Muscle layer of duodenum (tissue), 2 donors: ENCODE results near the gene NFIX.
A peak's percentile ranks its signal among the peaks of the same experiment; 100 is the strongest.

Experiments
- H3K27ac ChIP-seq: one replicate; pipeline ENCODE4 v1.7.0; 2013; ENCODE audit warnings: mild to moderate bottlenecking, low read length
- H3K27me3 ChIP-seq: one replicate; pipeline ENCODE4 v1.7.0; 2013; ENCODE audit warnings: low read depth, mild to moderate bottlenecking, control low read depth, low read length
- H3K36me3 ChIP-seq, 2 donors: one replicate each; pipeline ENCODE4 v1.7.0; 2013; ENCODE audit warnings: low read length in 2 of 2, control low read depth in 1 of 2, mild to moderate bottlenecking in 1 of 2; ENCODE audit not compliant: insufficient read depth in 2 of 2, control insufficient read depth in 1 of 2
- H3K4me1 ChIP-seq, 2 donors: one replicate each; pipeline ENCODE4 v1.7.0; 2013; ENCODE audit warnings: low read length in 2 of 2, mild to moderate bottlenecking in 2 of 2, control low read depth in 1 of 2, moderate library complexity in 1 of 2; ENCODE audit not compliant: insufficient read depth in 2 of 2, control insufficient read depth in 1 of 2
- H3K4me3 ChIP-seq, 2 donors: one replicate each; pipeline ENCODE4 v1.7.0; 2013; ENCODE audit warnings: low read length in 2 of 2, low read depth in 1 of 2, mild to moderate bottlenecking in 1 of 2
- H3K9me3 ChIP-seq, 2 donors: one replicate each; pipeline ENCODE4 v1.7.0; 2013; ENCODE audit warnings: low read length in 2 of 2, control low read depth in 1 of 2, mild to moderate bottlenecking in 1 of 2; ENCODE audit not compliant: control insufficient read depth in 1 of 2
- donor health status: healthy.

NFIX gene

DNA sequence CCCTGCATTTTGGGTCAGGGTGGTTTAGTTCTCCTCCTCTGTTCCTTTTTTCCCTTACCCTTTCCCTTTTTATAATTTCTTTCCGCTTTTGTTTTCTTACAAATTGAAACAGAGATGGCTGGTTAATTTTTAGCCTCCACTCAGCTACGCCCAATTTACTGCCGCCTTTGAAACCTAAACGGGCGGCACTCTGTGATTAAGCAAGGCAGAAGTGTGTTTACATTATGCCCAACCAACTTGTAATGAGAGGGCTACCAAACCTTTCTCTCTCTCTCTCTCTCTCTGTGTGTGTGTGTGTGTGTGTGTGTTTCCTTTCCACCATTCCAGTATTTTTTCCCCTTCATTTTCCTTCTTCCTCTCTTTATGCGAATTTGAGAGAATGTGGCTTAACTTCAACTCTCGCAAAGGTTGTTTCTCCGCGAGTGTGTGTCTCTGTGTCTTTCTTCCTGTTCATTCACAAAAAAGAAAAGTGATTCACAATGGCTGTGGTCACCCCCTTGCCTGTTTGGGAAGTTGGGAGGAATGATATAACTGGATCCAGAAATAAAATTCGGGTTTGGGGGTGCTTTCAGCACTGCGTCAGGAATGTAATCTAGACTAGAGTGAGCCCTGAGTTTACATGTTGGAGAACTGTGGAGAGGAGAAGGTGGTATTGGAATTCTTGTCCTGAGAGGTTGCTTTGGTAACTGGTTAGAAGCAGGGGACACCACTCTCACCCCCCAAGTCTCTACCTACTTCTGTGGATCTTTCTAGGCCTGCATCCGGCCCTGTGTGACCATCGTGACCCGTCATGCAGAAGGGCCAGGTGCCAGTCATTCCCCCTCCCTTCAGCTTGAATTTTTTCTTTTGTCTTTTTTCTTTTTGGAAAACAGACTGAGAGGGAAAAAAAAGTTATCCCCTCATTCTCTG lies 31.4 kb downstream of the NFIX start:
- Histone ChIP-seq H3K36me3 (peaks cover 0 to 9% of the 10 kb centered on the region in 2 donors), H3K4me1 (peaks cover 33 to 76% of the 10 kb centered on the region in 2 donors), H3K27ac (peak overlapping the region; percentile 85), H3K9me3 (no peaks in the 10 kb centered on the region), H3K27me3 (no peaks in the 10 kb centered on the region), H3K4me3 (peak overlapping the region; percentile 50 to 63)

DNA sequence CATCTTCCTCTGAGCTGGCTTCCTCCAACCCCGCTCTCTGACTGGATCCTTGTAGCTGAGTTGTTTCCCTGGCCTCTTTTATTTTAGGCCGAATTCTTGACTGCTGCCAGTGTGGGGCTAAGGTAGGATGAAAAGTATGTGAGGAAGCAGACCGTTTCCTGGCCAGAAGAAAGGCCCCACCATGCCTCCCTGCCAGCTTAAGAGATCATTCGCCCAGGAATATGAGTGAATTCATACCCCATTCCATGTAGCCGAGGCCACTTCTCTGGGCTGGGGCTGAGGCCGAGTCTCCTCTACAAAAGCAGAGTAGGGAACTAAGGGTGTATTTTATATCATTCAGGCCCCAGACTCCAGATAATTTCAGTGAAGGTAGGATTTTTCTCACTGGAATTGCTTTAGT lies 32.3 kb downstream of the NFIX start:
- Histone ChIP-seq H3K36me3 (peaks cover 0 to 9% of the 10 kb centered on the region in 2 donors), H3K4me3 (no peak overlapping the region), H3K4me1 (peaks cover 31 to 77% of the 10 kb centered on the region in 2 donors), H3K27ac (no peak overlapping the region), H3K27me3 (no peaks in the 10 kb centered on the region), H3K9me3 (no peaks in the 10 kb centered on the region)

DNA sequence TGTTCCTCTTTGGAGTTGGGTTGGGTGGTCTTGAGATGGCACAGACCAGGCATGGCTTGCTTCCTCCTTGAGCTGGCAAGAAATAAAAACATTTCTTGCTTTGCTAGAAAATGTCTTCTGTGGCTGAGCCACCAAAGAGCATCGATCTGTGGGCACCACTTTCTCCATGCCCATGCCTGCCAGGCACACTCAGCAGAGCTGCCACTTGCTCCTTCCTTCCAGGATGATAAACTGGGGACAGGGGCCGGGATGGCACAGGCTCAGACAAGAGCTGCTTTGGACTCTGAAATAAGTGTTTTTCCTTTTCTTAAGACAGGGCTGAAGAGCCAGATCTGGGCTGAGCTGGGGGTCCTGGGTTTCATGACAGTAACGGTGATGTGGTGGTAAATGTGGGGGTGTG lies 32.8 kb downstream of the NFIX start:
- Histone ChIP-seq H3K27ac (no peak overlapping the region), H3K36me3 (peaks cover 0 to 9% of the 10 kb centered on the region in 2 donors), H3K27me3 (no peaks in the 10 kb centered on the region), H3K4me3 (no peak overlapping the region), H3K9me3 (no peaks in the 10 kb centered on the region), H3K4me1 (peaks cover 34 to 81% of the 10 kb centered on the region in 2 donors)

DNA sequence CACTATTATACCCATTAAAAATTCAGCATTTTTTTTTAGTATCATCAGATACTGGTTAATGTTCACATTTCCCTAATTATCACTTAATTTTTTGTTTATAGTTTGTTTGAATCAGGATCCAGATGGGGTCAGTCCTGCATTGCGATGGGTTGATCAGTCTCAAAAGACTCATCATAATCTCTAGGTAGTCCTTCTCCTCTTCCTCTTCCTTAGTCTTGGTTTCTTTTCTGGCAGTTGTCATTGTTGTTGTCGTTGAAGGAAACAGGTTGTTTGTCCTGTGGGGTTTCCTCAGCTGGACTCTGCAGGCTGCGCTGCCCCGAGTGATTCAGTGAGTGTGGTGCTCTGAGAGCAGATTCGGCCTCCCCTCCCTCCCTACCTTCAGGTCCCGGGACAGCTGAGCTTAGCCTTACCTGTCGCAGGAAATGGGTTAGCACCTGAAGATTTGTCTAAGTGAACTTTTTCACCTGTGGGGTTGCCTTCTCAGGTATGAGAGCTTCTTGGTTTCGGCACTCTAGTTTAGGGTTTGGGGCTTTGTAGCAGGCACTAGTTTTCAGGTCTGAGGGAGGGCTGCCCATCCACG lies 34.1 kb downstream of the NFIX start:
- H3K27me3 ChIP-seq = no peaks in the 10 kb centered on the region
- no peaks in the 10 kb centered on the region for H3K9me3 ChIP-seq
- H3K4me3 ChIP-seq = no peak overlapping the region
- peaks cover 0 to 9% of the 10 kb centered on the region in 2 donors for H3K36me3 ChIP-seq
- H3K4me1 ChIP-seq = peaks cover 40 to 90% of the 10 kb centered on the region in 2 donors
- H3K27ac ChIP-seq = no peak overlapping the region

DNA sequence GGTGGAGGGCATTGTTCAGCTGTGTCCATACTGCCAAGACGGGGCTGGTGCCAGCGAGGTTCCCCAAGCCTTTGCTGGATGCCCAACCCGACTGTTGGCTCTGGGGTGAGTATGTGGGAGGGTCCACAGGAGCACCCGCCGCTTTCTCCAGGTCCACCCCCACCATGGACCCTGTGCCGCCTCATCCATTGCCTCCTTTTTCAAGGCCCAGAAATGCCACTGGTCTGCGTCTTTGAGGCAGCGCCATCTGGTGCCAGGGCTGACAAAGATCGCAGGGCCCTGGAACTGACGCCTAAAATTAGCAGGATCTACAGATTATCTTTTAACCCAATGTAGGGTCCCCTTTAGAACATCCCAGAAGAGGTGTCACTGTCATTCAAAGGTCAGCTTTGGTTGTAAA lies 34.6 kb downstream of the NFIX start:
- H3K36me3 ChIP-seq = peaks cover 0 to 9% of the 10 kb centered on the region in 2 donors
- H3K4me1 ChIP-seq = peaks cover 40 to 92% of the 10 kb centered on the region in 2 donors
- H3K4me3 ChIP-seq = no peak overlapping the region
- no peak overlapping the region for H3K27ac ChIP-seq
- H3K27me3 ChIP-seq = no peaks in the 10 kb centered on the region
- H3K9me3 ChIP-seq = no peaks in the 10 kb centered on the region

DNA sequence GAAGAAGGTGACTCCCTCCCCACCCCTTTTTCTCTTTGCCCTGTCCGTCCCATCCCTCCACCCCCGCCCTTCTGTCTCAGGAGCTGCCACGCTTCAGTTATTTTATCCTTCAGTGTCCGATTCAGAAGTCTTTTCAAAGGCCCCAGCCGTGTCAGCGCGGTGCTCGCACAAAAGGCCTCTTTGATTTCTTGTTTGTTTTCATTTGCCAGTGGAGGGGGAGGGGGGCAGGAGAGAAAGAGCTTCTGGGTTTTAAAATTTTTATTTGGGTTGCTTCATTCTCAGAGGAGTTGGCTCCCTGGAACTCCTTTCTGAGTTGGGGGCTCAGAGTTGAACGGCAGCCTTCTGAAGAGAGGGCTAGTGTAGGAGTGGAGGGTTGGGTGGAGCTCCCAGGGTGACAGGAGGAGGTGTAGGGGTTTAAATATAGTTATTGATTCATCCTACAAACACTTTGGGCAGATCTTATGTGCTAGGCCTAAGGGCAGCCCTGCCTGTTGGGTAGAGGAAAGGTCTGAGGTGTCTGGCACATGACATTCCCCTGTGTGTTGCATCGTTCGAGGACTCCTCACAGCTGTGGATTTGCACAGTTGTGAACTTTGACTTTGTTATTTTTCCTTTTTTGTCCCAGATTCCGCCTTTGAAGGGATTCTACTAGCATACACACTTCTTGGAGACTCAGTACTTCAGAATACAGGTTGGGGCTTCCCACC lies 36.8 kb downstream of the NFIX start:
- H3K36me3 ChIP-seq = peaks cover 0 to 4% of the 10 kb centered on the region in 2 donors
- no peak overlapping the region for H3K4me3 ChIP-seq
- H3K27ac ChIP-seq = peak overlapping the region; percentile 40
- no peaks in the 10 kb centered on the region for H3K9me3 ChIP-seq
- no peaks in the 10 kb centered on the region for H3K27me3 ChIP-seq
- H3K4me1 ChIP-seq = peaks cover 42 to 89% of the 10 kb centered on the region in 2 donors

DNA sequence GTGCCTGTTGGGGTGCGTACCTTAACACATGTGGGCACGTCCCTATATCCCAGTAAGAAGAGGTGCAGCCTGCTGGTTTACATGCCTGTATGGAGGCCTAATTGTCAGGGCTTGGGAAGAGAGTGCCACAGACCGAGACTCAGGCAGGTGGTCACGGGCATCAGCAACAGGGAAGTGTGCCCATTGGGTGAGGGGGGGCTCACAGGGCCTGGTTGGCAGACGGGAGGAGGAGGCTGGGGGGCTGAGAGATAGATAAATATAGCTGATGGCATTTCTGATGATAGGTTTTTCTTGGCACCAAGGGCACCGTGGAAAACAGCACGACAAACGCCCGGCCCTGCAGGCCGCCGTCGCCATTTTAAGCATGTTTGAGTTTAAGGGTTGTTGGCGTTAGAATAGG lies 37.6 kb downstream of the NFIX start:
- no peaks in the 10 kb centered on the region for H3K27me3 ChIP-seq
- peak overlapping the region; percentile 40 for H3K27ac ChIP-seq
- no peak overlapping the region for H3K4me3 ChIP-seq
- peaks cover 0 to 4% of the 10 kb centered on the region in 2 donors for H3K36me3 ChIP-seq
- H3K4me1 ChIP-seq = peaks cover 45 to 89% of the 10 kb centered on the region in 2 donors
- H3K9me3 ChIP-seq = no peaks in the 10 kb centered on the region

DNA sequence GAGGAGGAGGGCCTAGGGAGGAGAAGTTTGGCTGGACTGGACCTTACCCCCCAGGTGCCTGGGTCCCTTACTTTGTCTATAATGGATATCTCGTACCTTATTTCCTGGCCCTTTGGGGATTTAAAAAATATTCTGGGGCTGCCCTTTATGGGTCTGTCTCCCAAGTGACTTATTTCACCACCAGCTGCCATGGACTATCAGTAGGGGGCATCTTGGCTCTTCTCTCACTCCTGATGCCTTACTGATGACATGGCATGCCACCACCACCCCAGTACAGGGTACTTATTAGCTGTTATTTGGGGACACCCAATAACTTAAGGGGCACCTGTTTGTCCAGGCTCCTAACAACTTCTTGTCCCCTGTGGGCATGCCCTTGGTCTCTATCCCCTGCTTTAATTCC lies 38.0 kb downstream of the NFIX start:
- H3K4me1 ChIP-seq = peaks cover 42 to 89% of the 10 kb centered on the region in 2 donors
- H3K4me3 ChIP-seq = no peak overlapping the region
- H3K27ac ChIP-seq = peak overlapping the region; percentile 46
- H3K9me3 ChIP-seq = no peaks in the 10 kb centered on the region
- peaks cover 0 to 4% of the 10 kb centered on the region in 2 donors for H3K36me3 ChIP-seq
- H3K27me3 ChIP-seq = no peaks in the 10 kb centered on the region

DNA sequence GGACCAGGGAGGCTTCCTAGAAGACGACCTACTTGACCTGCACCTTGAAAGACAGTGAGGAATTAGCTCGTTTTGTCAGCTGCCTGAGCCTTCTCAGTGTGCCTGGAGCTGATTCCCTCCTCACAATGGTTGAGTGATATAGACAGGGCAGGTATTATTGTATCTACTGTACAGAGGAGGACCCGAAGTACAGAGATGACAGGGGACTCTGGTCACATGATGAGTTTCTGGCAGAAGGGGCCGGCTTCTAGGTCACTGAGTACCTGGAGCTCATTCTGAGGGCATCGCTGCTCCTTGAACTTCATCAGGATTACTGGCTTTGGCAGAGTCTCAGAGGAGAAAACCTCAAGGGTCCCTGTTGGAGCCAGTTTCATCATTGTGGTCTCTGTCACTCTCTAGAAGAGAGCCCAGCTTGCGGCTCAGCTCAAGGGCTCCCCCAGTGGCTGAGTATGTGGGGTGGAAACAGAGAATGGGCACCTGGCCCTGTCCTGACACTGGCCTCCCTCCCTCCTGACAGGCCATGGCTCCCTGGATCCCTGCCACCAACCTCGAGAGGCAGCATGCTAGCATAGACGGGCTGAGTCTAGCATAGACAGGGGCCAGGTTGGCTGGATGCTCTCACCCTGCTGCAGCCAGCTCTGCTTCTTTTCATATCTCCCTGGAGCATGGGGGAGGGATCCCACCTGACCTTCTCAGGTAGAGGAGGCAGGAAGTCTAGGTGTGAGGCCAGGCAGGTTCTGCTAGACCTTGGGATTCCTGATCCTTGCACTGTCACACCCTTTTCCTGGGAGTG lies 38.7 kb downstream of the NFIX start:
- H3K27me3 ChIP-seq = no peaks in the 10 kb centered on the region
- H3K4me3 ChIP-seq = no peak overlapping the region
- no peaks in the 10 kb centered on the region for H3K9me3 ChIP-seq
- peak overlapping the region; percentile 50 for H3K27ac ChIP-seq
- peaks cover 40 to 92% of the 10 kb centered on the region in 2 donors for H3K4me1 ChIP-seq
- no peaks in the 10 kb centered on the region for H3K36me3 ChIP-seq

DNA sequence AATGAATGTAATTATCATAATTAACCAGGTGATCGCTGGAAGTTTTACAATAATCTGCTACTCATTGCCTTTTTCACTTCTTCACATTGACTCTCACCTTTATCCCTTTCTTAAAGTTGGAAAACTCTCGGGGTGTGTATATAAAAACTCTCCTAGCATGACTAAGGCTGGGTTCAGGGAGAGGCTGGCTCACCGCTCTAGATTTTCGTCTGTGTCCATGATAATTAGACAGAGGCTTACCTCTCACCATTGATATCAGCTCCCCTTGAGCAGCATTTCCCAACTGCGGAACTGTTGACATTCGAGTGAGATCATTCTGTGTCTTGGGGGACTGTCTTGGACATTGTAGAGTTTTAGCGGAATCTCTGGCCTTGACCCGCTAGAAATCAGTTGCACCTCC lies 39.4 kb downstream of the NFIX start:
- H3K36me3 ChIP-seq = no peaks in the 10 kb centered on the region
- peaks cover 41 to 95% of the 10 kb centered on the region in 2 donors for H3K4me1 ChIP-seq
- H3K27me3 ChIP-seq = no peaks in the 10 kb centered on the region
- H3K9me3 ChIP-seq = no peaks in the 10 kb centered on the region
- no peak overlapping the region for H3K4me3 ChIP-seq
- peak overlapping the region; percentile 50 for H3K27ac ChIP-seq
